Tibial nerve (tissue), 4 donors: ENCODE measurements around the gene CEP250.

ENCODE experiments used
- CTCF ChIP-seq, 5 experiments: fragments of 200-600 bp in 3 of 5; fragments of 450-650 bp in 2 of 5; sonication (generic) in 3 of 5; IDR thresholded peaks; one replicate each; pipeline ENCODE4 v1.5.1; 2016 to 2019; ENCODE audit warnings: antibody characterized with exemption in 5 of 5, mild to moderate bottlenecking in 3 of 5, moderate library complexity in 2 of 5
- EP300 ChIP-seq, 2 donors: sonication (generic); formaldehyde crosslinking; IDR thresholded peaks; one replicate each; pipeline ENCODE4 v1.6.1; 2017; ENCODE audit warnings: antibody characterized with exemption in 2 of 2, mild to moderate bottlenecking in 1 of 2
- POLR2A ChIP-seq, 2 donors: fragments of 450-650 bp; IDR thresholded peaks; one replicate each; pipeline ENCODE4 v1.6.1; 2017; ENCODE audit warnings: antibody characterized with exemption in 2 of 2, mild to moderate bottlenecking in 2 of 2, moderate library complexity in 2 of 2

- TF ChIP-seq EP300 (IDR thresholded peaks at IDR 0.05) (no peak), CTCF (IDR thresholded peaks at IDR 0.05) (no peak), POLR2A (IDR thresholded peaks at IDR 0.05) (no peak)
Measured at GRCh38 chr20:35461620-35462019, 6.2 kb downstream of the CEP250 start.
